Tibial artery (tissue), 4 donors: ENCODE results near the gene EIF5B.
"Not testable (repeated sequence)": the region's sequence is repeated elsewhere in the genome, so short reads cannot be mapped to it uniquely, and the experiment has no call there.

ENCODE experiments used
- DNase-seq, 2 donors: peaks; one replicate each; pipeline ENCODE4 v3.0.0-alpha.2; 2019
- H3K27ac ChIP-seq, 2 donors: fragments of 200-600 bp; sonication (generic) in 1 of 2; 1 replicate in 1 of 2; 2 replicates in 1 of 2; pipeline ENCODE4 v1.5.1; 2018 to 2019; ENCODE audit warnings: mild to moderate bottlenecking in 1 of 2
- H3K27me3 ChIP-seq, 2 donors: fragments of 200-600 bp; sonication (generic) in 1 of 2; one replicate each; pipeline versions ENCODE4 v1.5.1 to v1.6.0; 2016 to 2019
- H3K36me3 ChIP-seq, 3 donors: fragments of 200-600 bp; sonication (generic) in 2 of 3; one replicate each; pipeline ENCODE4 v1.5.1; 2016 to 2019; ENCODE audit warnings: mild to moderate bottlenecking in 2 of 3
- H3K4me1 ChIP-seq, 4 donors: fragments of 200-600 bp; sonication (generic) in 2 of 4; 1 replicate in 3 of 4; 2 replicates in 1 of 4; pipeline ENCODE4 v1.5.1; 2016 to 2019
- H3K4me3 ChIP-seq, 2 donors: fragments of 200-600 bp; sonication (generic) in 1 of 2; 1 replicate in 1 of 2; 2 replicates in 1 of 2; pipeline ENCODE4 v1.5.1; 2018 to 2019; ENCODE audit warnings: mild to moderate bottlenecking in 2 of 2
- H3K9me3 ChIP-seq, 3 donors: fragments of 200-600 bp; sonication (generic) in 1 of 3; one replicate each; pipeline ENCODE4 v1.5.1; 2016 to 2019
- CTCF ChIP-seq, 2 experiments: fragments of 200-600 bp in 1 of 2; fragments of 450-650 bp in 1 of 2; IDR thresholded peaks; one replicate each; pipeline ENCODE4 v1.5.1; 2017 to 2019; ENCODE audit warnings: antibody characterized with exemption in 2 of 2, mild to moderate bottlenecking in 1 of 2, moderate library complexity in 1 of 2
- intact Hi-C: fragments of 100-400 bp; cut with DNase I; formaldehyde crosslinking; loops from one replicate; pipeline ENCODE4 v1.15.0; 2023; ENCODE audit warnings: low total_unique reads

The EIF5B gene

GRCh38 chr2:99342536-99342935 is 5.3 kb downstream of the EIF5B start:
- TF ChIP-seq CTCF (IDR thresholded peaks at IDR 0.05) = no peak
- no peaks in the 10 kb centered on the region for H3K9me3 ChIP-seq
- H3K4me3 ChIP-seq = no peak overlapping the region
- no peak for DNase-seq
- no peak overlapping the region for H3K27ac ChIP-seq
- peaks cover 0 to 21% (median 11%) of the 10 kb centered on the region in 4 donors for H3K4me1 ChIP-seq
- intact Hi-C loops = no loop called here
- H3K36me3 ChIP-seq = no peaks in the 10 kb centered on the region
- H3K27me3 ChIP-seq = no peaks in the 10 kb centered on the region

- H3K4me1 ChIP-seq, H3K27me3 ChIP-seq, intact Hi-C loops, DNase-seq, H3K36me3 ChIP-seq, H3K9me3 ChIP-seq, H3K27ac ChIP-seq, H3K4me3 ChIP-seq: not testable (repeated sequence)
These were observed 8.3 kb downstream of the EIF5B start for GRCh38 chr2:99345446-99345845.

GRCh38 chr2:99346218-99346617 is 9.0 kb downstream of the EIF5B start:
- no peak for TF ChIP-seq CTCF (IDR thresholded peaks at IDR 0.05)
- intact Hi-C loops = no loop called here
- Histone ChIP-seq H3K4me1 (no peaks in the 10 kb centered on the region), H3K27ac (no peak overlapping the region), H3K27me3 (no peaks in the 10 kb centered on the region), H3K9me3 (no peaks in the 10 kb centered on the region), H3K4me3 (no peak overlapping the region), H3K36me3 (no peaks in the 10 kb centered on the region)
- no peak for DNase-seq

- H3K36me3 ChIP-seq = no peaks in the 10 kb centered on the region
- H3K27ac ChIP-seq = no peak overlapping the region
- intact Hi-C loops = no loop called here
- H3K27me3 ChIP-seq = no peaks in the 10 kb centered on the region
- DNase-seq = no peak
- H3K4me3 ChIP-seq = no peak overlapping the region
- TF ChIP-seq CTCF (IDR thresholded peaks at IDR 0.05) = no peak
- H3K4me1 ChIP-seq = no peaks in the 10 kb centered on the region
- no peaks in the 10 kb centered on the region for H3K9me3 ChIP-seq
These were observed 11.0 kb downstream of the EIF5B start for GRCh38 chr2:99348173-99348572.

GRCh38 chr2:99350194-99350593 is 13.0 kb downstream of the EIF5B start:
- no peak for TF ChIP-seq CTCF (IDR thresholded peaks at IDR 0.05)
- intact Hi-C loops = no loop called here
- H3K27ac ChIP-seq = no peak overlapping the region
- H3K27me3 ChIP-seq = no peaks in the 10 kb centered on the region
- H3K9me3 ChIP-seq = no peaks in the 10 kb centered on the region
- DNase-seq = no peak
- no peaks in the 10 kb centered on the region for H3K4me1 ChIP-seq
- H3K4me3 ChIP-seq = no peak overlapping the region
- no peaks in the 10 kb centered on the region for H3K36me3 ChIP-seq

GRCh38 chr2:99354070-99354469 is 16.9 kb downstream of the EIF5B start:
- Histone ChIP-seq H3K36me3 (no peaks in the 10 kb centered on the region), H3K27ac (no peak overlapping the region), H3K9me3 (no peaks in the 10 kb centered on the region), H3K4me1 (no peaks in the 10 kb centered on the region), H3K4me3 (no peak overlapping the region), H3K27me3 (no peaks in the 10 kb centered on the region)
- no peak for DNase-seq
- intact Hi-C loops = no loop called here
- TF ChIP-seq CTCF (IDR thresholded peaks at IDR 0.05) = no peak

- H3K27me3 ChIP-seq, H3K36me3 ChIP-seq, H3K27ac ChIP-seq, H3K9me3 ChIP-seq, DNase-seq, intact Hi-C loops, H3K4me3 ChIP-seq, H3K4me1 ChIP-seq: not testable (repeated sequence)
These were observed 17.6 kb downstream of the EIF5B start for GRCh38 chr2:99354825-99355224.
